Ovary (tissue), 9 donors: Measurements from ENCODE around the gene LIPM. TPM values are rescaled to one million over a fixed set of nuclear protein-coding genes. Genes with fewer than 3 reads are reported as not detected.

ENCODE experiments used
- DNase-seq, 5 donors: peaks; one replicate each; pipeline ENCODE4 v3.0.0-alpha.2; 2019 to 2020
- H3K27ac ChIP-seq, 2 donors: fragments of 200-600 bp; one replicate each; pipeline versions ENCODE4 v1.5.1 to v1.8.0; 2019 to 2022
- H3K27me3 ChIP-seq: fragments of 200-600 bp; one replicate; pipeline ENCODE4 v1.8.0; 2022
- H3K36me3 ChIP-seq: fragments of 200-600 bp; sonication (generic); one replicate; pipeline ENCODE4 v1.5.1; 2019
- H3K4me1 ChIP-seq: one replicate; pipeline ENCODE4 v1.8.1; 2013; ENCODE audit warnings: mild to moderate bottlenecking, moderate library complexity; ENCODE audit not compliant: insufficient read depth
- H3K4me3 ChIP-seq: fragments of 200-600 bp; sonication (generic); one replicate; pipeline ENCODE4 v1.5.1; 2017
- H3K9me3 ChIP-seq, 2 donors: fragments of 200-600 bp in 1 of 2; sonication (generic) in 1 of 2; one replicate each; pipeline versions ENCODE4 v1.5.1 to v1.8.1; 2013 to 2019; ENCODE audit warnings: mild to moderate bottlenecking in 1 of 2, moderate library complexity in 1 of 2
- EP300 ChIP-seq: sonication (generic); formaldehyde crosslinking; IDR thresholded peaks from one replicate; pipeline ENCODE4 v1.6.1; 2017; ENCODE audit warnings: antibody characterized with exemption
- POLR2A ChIP-seq: fragments of 450-650 bp; IDR thresholded peaks from one replicate; pipeline ENCODE4 v1.6.1; 2017; ENCODE audit warnings: antibody characterized with exemption, mild to moderate bottlenecking, moderate library complexity
- WGBS, 3 donors: extraction: QIAGEN DNeasy Blood & Tissue Kit in 1 of 3; methylation state at CpG; one replicate each; pipeline versions ENCODE4 v1.1.5 to v1.1.7; 2013 to 2017; 5-methylcytosine and 5-hydroxymethylcytosine counted together
- intact Hi-C, 4 donors: fragments of 100-400 bp; cut with DNase I; formaldehyde crosslinking; loops; one replicate each; pipeline versions ENCODE4 v1.11.0 to v1.15.1; 2022 to 2023
- polyA plus RNA-seq, 2 donors: library from polyadenylated mRNA; stranded (reverse); fragments of 200-250 nt in 1 of 2; fragments of 350-450 nt in 1 of 2; fragmentation: Illumina TruSeq in 1 of 2; extraction: RNeasy Lipid Tissue Mini Kit (QIAGEN cat#74804) in 1 of 2; gene quantifications; one replicate each; pipeline ENCODE4 v1.2.3, GENCODE V29; 2013 to 2014
- total RNA-seq, 7 donors: library from RNA; depleted of rRNA in 2 of 7; stranded (reverse); fragments of >200 nt in 2 of 7; fragmentation: NEBNext Ultra II Directional in 3 of 7; extraction: Animal tissue kit (Norgen Biotek cat#: 25700) in 3 of 7; gene quantifications; one replicate each; pipeline versions ENCODE4 v1.1.0 to v1.2.4, GENCODE V29; 2016 to 2023
- TF ChIP-seq, protein P1 (sequence below), 3 donors: fragments of 450-650 bp in 2 of 3; fragments of 200-600 bp in 1 of 3; IDR thresholded peaks; one replicate each; pipeline versions ENCODE4 v1.5.1 to v1.8.0; 2016 to 2022; ENCODE audit warnings: antibody characterized with exemption in 3 of 3, mild to moderate bottlenecking in 1 of 3
- donor health status: DM: no; HTN: no; CAD: no; lungs with moderate emphysema.
- donor health status: DM: no; HTN: no; CAD: no.
- donor health status: Bipolar disorder and iron deficiency.
- donor health status: DM: yes; HTN: yes; CAD: no.
- donor health status: DM: no; HTN: no; CAD: no.
- donor health status: DM: yes; HTN: yes; CAD: no.

The LIPM gene
- total and polyA plus RNA-seq, 9 donors = not detected

- H3K27ac ChIP-seq = no peak overlapping the region
- H3K4me3 ChIP-seq = no peak overlapping the region
- H3K9me3 ChIP-seq = no peaks in the 10 kb centered on the region
- DNase-seq = no peak
- TF ChIP-seq EP300 = no peak
- 93 to 100% (median 98%) methylated on average over 2 of the region's 2 CpGs for WGBS, 3 donors
- intact Hi-C loops = no loop called here
- no peaks in the 10 kb centered on the region for H3K27me3 ChIP-seq
- no peaks in the 10 kb centered on the region for H3K4me1 ChIP-seq
- H3K36me3 ChIP-seq = no peaks in the 10 kb centered on the region
These were observed 1.1 kb downstream of the LIPM start for GRCh38 chr10:88803641-88804040.

DNA sequence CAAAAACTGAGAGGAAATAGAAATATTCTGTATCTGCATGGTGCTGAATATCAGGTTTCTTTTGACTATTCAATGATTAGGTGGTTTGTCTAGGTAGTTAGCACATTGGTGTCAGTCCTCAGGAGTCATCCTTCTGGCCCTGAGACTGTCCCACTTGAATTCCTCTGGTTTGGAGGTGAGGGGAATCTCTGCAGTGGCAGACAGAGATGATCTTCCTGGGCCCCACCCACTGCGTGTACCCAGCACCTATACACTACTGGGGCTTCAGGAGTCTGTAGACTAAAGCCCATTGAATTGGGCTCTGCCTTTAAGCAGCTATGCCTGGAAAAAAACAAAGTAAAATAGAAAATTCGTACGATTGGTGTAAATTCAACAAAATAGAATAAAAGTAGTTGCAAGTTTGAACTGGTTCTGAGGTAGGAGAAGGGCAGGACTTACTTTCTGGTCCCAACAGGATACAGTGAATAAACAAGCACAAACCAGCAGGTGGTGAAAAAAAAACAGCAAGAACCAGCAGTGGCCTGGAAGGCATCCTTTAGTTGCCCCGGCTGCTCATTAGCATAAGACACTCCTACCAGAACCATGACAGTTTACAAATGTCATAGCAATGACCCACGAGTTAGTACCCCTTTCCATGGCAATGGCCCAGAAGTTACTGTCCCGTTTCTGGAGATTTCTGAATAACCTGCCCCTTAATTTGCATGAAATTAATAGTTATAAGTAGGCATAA lies 1.7 kb downstream of the LIPM start:
- DNase-seq = no peak
- Histone ChIP-seq H3K27me3 (no peaks in the 10 kb centered on the region), H3K27ac (no peak overlapping the region), H3K4me1 (no peaks in the 10 kb centered on the region), H3K36me3 (no peaks in the 10 kb centered on the region), H3K4me3 (no peak overlapping the region), H3K9me3 (no peaks in the 10 kb centered on the region)
- intact Hi-C loops = no loop called here
- 55 to 62% (median 57%) methylated on average over 6 of the region's 6 CpGs for WGBS, 3 donors
- TF ChIP-seq, protein P1, sequence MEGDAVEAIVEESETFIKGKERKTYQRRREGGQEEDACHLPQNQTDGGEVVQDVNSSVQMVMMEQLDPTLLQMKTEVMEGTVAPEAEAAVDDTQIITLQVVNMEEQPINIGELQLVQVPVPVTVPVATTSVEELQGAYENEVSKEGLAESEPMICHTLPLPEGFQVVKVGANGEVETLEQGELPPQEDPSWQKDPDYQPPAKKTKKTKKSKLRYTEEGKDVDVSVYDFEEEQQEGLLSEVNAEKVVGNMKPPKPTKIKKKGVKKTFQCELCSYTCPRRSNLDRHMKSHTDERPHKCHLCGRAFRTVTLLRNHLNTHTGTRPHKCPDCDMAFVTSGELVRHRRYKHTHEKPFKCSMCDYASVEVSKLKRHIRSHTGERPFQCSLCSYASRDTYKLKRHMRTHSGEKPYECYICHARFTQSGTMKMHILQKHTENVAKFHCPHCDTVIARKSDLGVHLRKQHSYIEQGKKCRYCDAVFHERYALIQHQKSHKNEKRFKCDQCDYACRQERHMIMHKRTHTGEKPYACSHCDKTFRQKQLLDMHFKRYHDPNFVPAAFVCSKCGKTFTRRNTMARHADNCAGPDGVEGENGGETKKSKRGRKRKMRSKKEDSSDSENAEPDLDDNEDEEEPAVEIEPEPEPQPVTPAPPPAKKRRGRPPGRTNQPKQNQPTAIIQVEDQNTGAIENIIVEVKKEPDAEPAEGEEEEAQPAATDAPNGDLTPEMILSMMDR (IDR thresholded peaks at IDR 0.05) = no peak
- TF ChIP-seq POLR2A = no peak

GRCh38 chr10:88805361-88805760 lies 2.8 kb downstream of the LIPM start:
- no peak for TF ChIP-seq EP300
- TF ChIP-seq, protein P1 (IDR thresholded peaks at IDR 0.05) = no peak
- no peak for TF ChIP-seq POLR2A

DNA sequence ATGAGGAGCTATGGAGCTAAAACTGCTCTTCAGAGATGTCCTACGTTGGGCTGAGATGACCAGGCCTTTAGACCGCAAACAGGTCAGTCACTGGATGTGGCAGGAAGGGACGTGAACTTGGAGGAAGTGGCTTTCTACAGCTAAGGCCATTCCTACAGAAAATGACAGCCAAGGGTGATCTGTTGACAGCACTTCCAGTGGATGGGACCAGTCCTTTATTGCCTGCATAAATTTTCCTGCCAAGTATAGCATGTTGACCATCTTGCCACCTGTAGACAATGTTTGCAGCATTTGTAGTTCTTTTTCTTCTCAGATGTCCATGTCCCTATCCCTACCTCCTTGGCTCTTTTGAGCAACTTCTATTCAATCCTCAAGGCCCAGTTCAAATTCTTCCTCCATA lies 3.4 kb downstream of the LIPM start:
- Histone ChIP-seq H3K4me3 (no peak overlapping the region), H3K9me3 (no peaks in the 10 kb centered on the region), H3K27ac (no peak overlapping the region), H3K27me3 (no peaks in the 10 kb centered on the region), H3K36me3 (no peaks in the 10 kb centered on the region), H3K4me1 (no peaks in the 10 kb centered on the region)
- TF ChIP-seq, protein P1 (IDR thresholded peaks at IDR 0.05) = no peak
- TF ChIP-seq POLR2A (no peak), EP300 (no peak)
- WGBS, 3 donors = 81 to 93% (median 90%) methylated on average over 3 of the region's 3 CpGs
- intact Hi-C loops = no loop called here
- no peak for DNase-seq

More at GRCh38 chr10:88805361-88805760, 2.8 kb downstream of the LIPM start:
- intact Hi-C loops = no loop called here
- no peaks in the 10 kb centered on the region for H3K27me3 ChIP-seq
- no peak for DNase-seq
- no peak overlapping the region for H3K27ac ChIP-seq
- H3K4me1 ChIP-seq = no peaks in the 10 kb centered on the region
- no peaks in the 10 kb centered on the region for H3K36me3 ChIP-seq
- 35 to 49% (median 46%) methylated on average over 2 of the region's 2 CpGs for WGBS, 3 donors
- H3K4me3 ChIP-seq = no peak overlapping the region
- no peaks in the 10 kb centered on the region for H3K9me3 ChIP-seq

- intact Hi-C loops = no loop called here
- no peaks in the 10 kb centered on the region for H3K4me1 ChIP-seq
These were observed 7.1 kb downstream of the LIPM start for GRCh38 chr10:88809621-88810020.

More at GRCh38 chr10:88809621-88810020, 7.1 kb downstream of the LIPM start:
- Histone ChIP-seq H3K9me3 (no peaks in the 10 kb centered on the region), H3K36me3 (no peaks in the 10 kb centered on the region), H3K27ac (no peak overlapping the region), H3K27me3 (no peaks in the 10 kb centered on the region), H3K4me3 (no peak overlapping the region)
- no peak for DNase-seq
- WGBS, 3 donors = 68 to 83% (median 73%) methylated on average over 4 of the region's 4 CpGs
- TF ChIP-seq, protein P1 (IDR thresholded peaks at IDR 0.05) = no peak
- no peak for TF ChIP-seq EP300
- no peak for TF ChIP-seq POLR2A
